HG03575 (cell line): ENCODE results near the gene SLC22A4.

Experiments
- ATAC-seq: cut with Tn5 transposase; IDR thresholded peaks from one replicate; pipeline ENCODE4 v1.9.1; 2021; ENCODE audit not compliant: unreplicated experiment, insufficient number of reproducible peaks, low FRiP score; ENCODE audit errors: extremely low read depth

The SLC22A4 gene

GRCh38 chr5:132319975-132320374, 25.8 kb downstream of the SLC22A4 start:
- ATAC-seq, result no peak

- ATAC-seq, result no peak
Measured at GRCh38 chr5:132321109-132321721, 27.0 kb downstream of the SLC22A4 start.

- no peak for ATAC-seq
Measured at GRCh38 chr5:132322266-132322665, 28.1 kb downstream of the SLC22A4 start.

- no peak for ATAC-seq
Measured at GRCh38 chr5:132323202-132323601, 29.0 kb downstream of the SLC22A4 start.

- no peak for ATAC-seq
Measured at GRCh38 chr5:132325691-132326090, 31.5 kb downstream of the SLC22A4 start.

- no peak for ATAC-seq
Measured at GRCh38 chr5:132327252-132327955, 33.2 kb downstream of the SLC22A4 start.

- ATAC-seq, result no peak
Measured at GRCh38 chr5:132334812-132335211, 40.6 kb downstream of the SLC22A4 start.

GRCh38 chr5:132335402-132335801, 41.2 kb downstream of the SLC22A4 start:
- ATAC-seq, result no peak

GRCh38 chr5:132339502-132339901, 45.3 kb downstream of the SLC22A4 start:
- no peak for ATAC-seq

GRCh38 chr5:132342291-132343180, 48.3 kb downstream of the SLC22A4 start:
- no peak for ATAC-seq

- no peak for ATAC-seq
Measured at GRCh38 chr5:132344775-132345514, 50.8 kb downstream of the SLC22A4 start.

GRCh38 chr5:132353486-132353995, 59.3 kb downstream of the SLC22A4 start:
- no peak for ATAC-seq

- ATAC-seq, result no peak
Measured at GRCh38 chr5:132354381-132355139, 60.4 kb downstream of the SLC22A4 start.

- no peak for ATAC-seq
Measured at GRCh38 chr5:132355140-132355765, 61.1 kb downstream of the SLC22A4 start.

GRCh38 chr5:132358775-132359174, 64.6 kb downstream of the SLC22A4 start:
- ATAC-seq, result no peak

- ATAC-seq, result no peak
Measured at GRCh38 chr5:132362086-132362485, 67.9 kb downstream of the SLC22A4 start.

GRCh38 chr5:132363431-132364112, 69.4 kb downstream of the SLC22A4 start:
- no peak for ATAC-seq
